Measurements from ENCODE around the gene PRR7.

- TF ChIP-seq POLR2A (IDR thresholded peaks at IDR 0.05) = no peak
- no peak for TF ChIP-seq CTCF (IDR thresholded peaks at IDR 0.05)
- no peak for TF ChIP-seq EP300 (IDR thresholded peaks at IDR 0.05)
These were observed 20.8 kb downstream of the PRR7 start for GRCh38 chr5:177467436-177467835.
